Left ventricle myocardium inferior (tissue), 1 donor: ENCODE results near the gene RGS7. TPM values are rescaled to one million over a fixed set of nuclear protein-coding genes. Genes with fewer than 3 reads are reported as not detected.

Experiments used
- DNase-seq: peaks from one replicate; pipeline ENCODE4 v3.0.0-alpha.2; 2020
- H3K27ac ChIP-seq: fragments of 200-600 bp; replicated peaks from 2 replicates; pipeline ENCODE4 v1.8.0; 2021
- H3K27me3 ChIP-seq: fragments of 200-600 bp; 2 replicates; pipeline ENCODE4 v1.8.0; 2021; ENCODE audit warnings: low read depth
- H3K36me3 ChIP-seq: fragments of 200-600 bp; 2 replicates; pipeline ENCODE4 v1.8.0; 2021
- H3K4me1 ChIP-seq: fragments of 200-600 bp; 2 replicates; pipeline ENCODE4 v1.8.0; 2021
- H3K4me3 ChIP-seq: fragments of 200-600 bp; 2 replicates; pipeline ENCODE4 v1.8.0; 2021; ENCODE audit warnings: mild to moderate bottlenecking, moderate library complexity
- H3K9me3 ChIP-seq: fragments of 200-600 bp; replicated peaks from 2 replicates; pipeline ENCODE4 v1.8.0; 2021
- CTCF ChIP-seq: fragments of 200-600 bp; IDR thresholded peaks from 2 replicates; pipeline ENCODE4 v1.8.0; 2021; ENCODE audit warnings: antibody characterized with exemption, mild to moderate bottlenecking, borderline replicate concordance
- intact Hi-C: fragments of 100-400 bp; cut with micrococcal nuclease; formaldehyde crosslinking; loops from one replicate; pipeline ENCODE4 v1.11.0; 2022
- total RNA-seq: library from RNA; stranded (reverse); fragmentation: NEBNext Ultra II Directional; extraction: Animal tissue kit (Norgen Biotek cat#: 25700); gene quantifications from one replicate; pipeline ENCODE4 v1.2.1, GENCODE V29; 2021
- donor health status: DM: no; HTN: yes; CAD: no; lungs with severe emphysema.

Gene RGS7
- total RNA-seq, 1 donor from 2014 or later, result not detected

- Histone ChIP-seq H3K27me3 (no peaks in the 10 kb centered on the region), H3K36me3 (no peaks in the 10 kb centered on the region), H3K4me1 (no peaks in the 10 kb centered on the region), H3K4me3 (no peak overlapping the region), H3K9me3 (peaks cover 4% of the 10 kb centered on the region), H3K27ac (no peak overlapping the region)
- intact Hi-C loops, result no loop called here
- DNase-seq, result no peak
- no peak for TF ChIP-seq CTCF
Measured at GRCh38 chr1:241181471-241181870, 175.5 kb downstream of the RGS7 start.

- no peak overlapping the region for H3K4me3 ChIP-seq
- no peaks in the 10 kb centered on the region for H3K4me1 ChIP-seq
- peaks cover 4% of the 10 kb centered on the region for H3K9me3 ChIP-seq
- TF ChIP-seq CTCF, result no peak
- no peaks in the 10 kb centered on the region for H3K27me3 ChIP-seq
- no peak overlapping the region for H3K27ac ChIP-seq
- no peak for DNase-seq
- H3K36me3 ChIP-seq, result no peaks in the 10 kb centered on the region
- intact Hi-C loops, result no loop called here
Measured at GRCh38 chr1:241180569-241180968, 176.4 kb downstream of the RGS7 start.

GRCh38 chr1:241177660-241178059, 179.3 kb downstream of the RGS7 start:
- Histone ChIP-seq H3K27me3 (no peaks in the 10 kb centered on the region), H3K4me1 (no peaks in the 10 kb centered on the region), H3K36me3 (no peaks in the 10 kb centered on the region), H3K9me3 (peaks cover 4% of the 10 kb centered on the region), H3K4me3 (no peak overlapping the region), H3K27ac (no peak overlapping the region)
- DNase-seq, result no peak
- no peak for TF ChIP-seq CTCF
- intact Hi-C loops, result no loop called here

- no peak for DNase-seq
- Histone ChIP-seq H3K9me3 (peaks cover 3% of the 10 kb centered on the region), H3K27ac (no peak overlapping the region), H3K36me3 (no peaks in the 10 kb centered on the region), H3K27me3 (no peaks in the 10 kb centered on the region), H3K4me1 (no peaks in the 10 kb centered on the region), H3K4me3 (no peak overlapping the region)
- TF ChIP-seq CTCF, result no peak
- intact Hi-C loops, result no loop called here
Measured at GRCh38 chr1:241172486-241172885, 184.5 kb downstream of the RGS7 start.

- no peak for TF ChIP-seq CTCF
- H3K4me3 ChIP-seq, result no peak overlapping the region
- no peaks in the 10 kb centered on the region for H3K27me3 ChIP-seq
- no peaks in the 10 kb centered on the region for H3K4me1 ChIP-seq
- H3K27ac ChIP-seq, result no peak overlapping the region
- intact Hi-C loops, result no loop called here
- DNase-seq, result no peak
- H3K9me3 ChIP-seq, result peaks cover 8% of the 10 kb centered on the region
- H3K36me3 ChIP-seq, result no peaks in the 10 kb centered on the region
Measured at GRCh38 chr1:241171991-241172390, 185.0 kb downstream of the RGS7 start.
